ENCODE data around the gene LSM12. TPM values are rescaled to one million over a fixed set of nuclear protein-coding genes. Genes with fewer than 3 reads are reported as not detected.

LSM12 gene
- total and polyA plus RNA-seq, 2 of the 8 experiments (the other 6 are each of a cell fraction or from before 2014, with no cell fraction given) = 69.8 to 142 TPM

DNA sequence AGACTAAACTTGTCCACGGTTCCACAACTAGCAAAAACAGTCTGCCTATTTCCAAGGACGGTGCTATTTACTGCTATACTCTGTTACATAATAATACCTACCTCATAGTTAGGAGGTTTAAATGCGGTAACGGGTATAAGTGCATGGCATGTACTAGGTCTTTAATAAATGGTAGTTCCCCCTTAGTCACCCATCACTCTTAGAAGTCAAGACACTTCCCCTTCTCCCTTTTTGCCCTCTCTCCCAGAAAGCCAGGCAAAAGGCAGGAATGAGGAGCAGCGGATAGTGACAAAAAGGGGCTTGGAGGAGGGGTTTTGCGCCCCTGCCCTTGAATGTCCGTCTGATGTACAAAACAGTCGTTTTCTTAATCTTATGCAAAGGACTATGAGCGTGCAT lies 1.1 kb upstream of the LSM12 start:
- Histone ChIP-seq H4K8ac (ENCODE audit: extremely low read depth, insufficient read depth, low read length) (no peak overlapping the region), H2AFZ (ENCODE audit: low read length) (no peak overlapping the region), H3K9ac (replicated peaks in 1 of 4; ENCODE audit: extremely low read depth in 1 of 4, low read depth in 3 of 4, low read length in 3 of 4) (no peak overlapping the region), H3K56ac (replicated peaks; ENCODE audit: insufficient read length, low read depth, low read length) (no peak overlapping the region), H3K23ac (ENCODE audit: insufficient read length) (no peak overlapping the region), H2BK15ac (ENCODE audit: low read length) (no peak overlapping the region), H2BK120ac (replicated peaks; ENCODE audit: low read depth, low read length) (no peak overlapping the region), H3K4me1 (replicated peaks in 1 of 4; ENCODE audit: control insufficient read depth in 3 of 4, insufficient read depth in 4 of 4, low read length in 3 of 4) (peaks cover 0 to 2% (median under 1%) of the 10 kb centered on the region in 4 experiments; a peak in 3 of 7 replicates), H3K4me2 (ENCODE audit: insufficient read depth in 1 of 2, low read depth in 2 of 2, low read length in 2 of 2) (no peak overlapping the region; a peak in 1 of 4 replicates), H3K4ac (replicated peaks; ENCODE audit: insufficient read length, low read depth, low read length) (no peak overlapping the region), H3K4me3 (ENCODE audit: extremely low read depth in 1 of 4, insufficient read depth in 2 of 4, low read depth in 3 of 4, low read length in 4 of 4) (no peak overlapping the region), H3K36me3 (ENCODE audit: control insufficient read depth in 2 of 4, insufficient read depth in 4 of 4, low read length in 3 of 4) (peaks cover 3 to 13% (median 10%) of the 10 kb centered on the region in 4 experiments; a peak in 5 of 8 replicates), H3K79me1 (ENCODE audit: low read depth, low read length) (no peaks in the 10 kb centered on the region), H2BK20ac (ENCODE audit: low read length) (no peak overlapping the region), H3K27ac (ENCODE audit: low read depth, low read length) (no peak overlapping the region), H4K20me1 (replicated peaks in 1 of 2; ENCODE audit: control insufficient read depth in 1 of 2, insufficient read depth in 2 of 2, low read length in 2 of 2) (no peaks in the 10 kb centered on the region), H3K14ac (ENCODE audit: insufficient read length) (no peak overlapping the region), H3K9me3 (ENCODE audit: insufficient read depth in 2 of 2, low read depth in 1 of 2, low read length in 1 of 2) (no peaks in the 10 kb centered on the region), H2BK5ac (ENCODE audit: low read depth, low read length) (no peak overlapping the region), H3K27me3 (replicated peaks in 1 of 4; ENCODE audit: control insufficient read depth in 3 of 4, extremely low read depth in 1 of 4, insufficient read depth in 3 of 4, low read length in 3 of 4) (no peaks in the 10 kb centered on the region), H2AK5ac (ENCODE audit: low read depth, low read length) (no peak overlapping the region), H4K5ac (ENCODE audit: insufficient read length, low read depth, low read length) (no peak overlapping the region), H4K91ac (replicated peaks; ENCODE audit: insufficient read length, low read length) (no peak overlapping the region), H3K23me2 (ENCODE audit: low read depth, low read length) (peaks cover 13% of the 10 kb centered on the region), H2BK12ac (ENCODE audit: low read depth, low read length) (no peak overlapping the region), H3K18ac (ENCODE audit: extremely low read depth, low read length) (no peak overlapping the region), H3K79me2 (ENCODE audit: control insufficient read depth in 1 of 2, insufficient read depth in 2 of 2, low read length in 2 of 2) (peaks cover 28 to 48% of the 10 kb centered on the region in 2 experiments)
- no peak for FAIRE-seq
- TF ChIP-seq SAP30 (IDR thresholded peaks at IDR 0.05; ENCODE audit: insufficient read depth, insufficient replicate concordance, low read length) (no peak), RFX5 (IDR thresholded peaks at IDR 0.05; ENCODE audit: borderline replicate concordance, low read depth, low read length) (no peak), BACH1 (IDR thresholded peaks at IDR 0.05; ENCODE audit: low read length) (no peak), POLR2A (IDR thresholded peaks at IDR 0.05; ENCODE audit: control extremely low read depth in 1 of 2, low read depth in 2 of 2, low read length in 2 of 2) (no peak), SIRT6 (IDR thresholded peaks at IDR 0.05; ENCODE audit: low read length) (no peak), KDM1A (IDR thresholded peaks at IDR 0.05; ENCODE audit: borderline replicate concordance, low read length) (no peak), GTF2F1 (IDR thresholded peaks at IDR 0.05; ENCODE audit: borderline replicate concordance, low read depth, low read length) (no peak), RBBP5 (IDR thresholded peaks at IDR 0.05; ENCODE audit: borderline replicate concordance, low read depth, low read length) (no peak)
- ChIA-PET CTCF (ENCODE audit: partially characterized antibody) (interaction anchor here (0.6 to 2.2 kb wide), 3 partner anchors 16 to 48 kb away, joined by 3 to 8 read pairs (median 4); no protein-coding TSS in a partner anchor), POLR2A (ENCODE audit: partially characterized antibody) (interaction anchor here (1.0 to 2.3 kb wide), 11 partner anchors 11 to 157 kb away, joined by 3 to 23 read pairs (median 9); partner anchors contain the start of gene TMEM101)
- no peak for DNase-seq (ENCODE audit: low read depth in 1 of 2, low spot score in 2 of 2)
- WGBS, 2 experiments (ENCODE audit: extremely low coverage in 1 of 2, insufficient coverage in 1 of 2, insufficient read length in 1 of 2, insufficient replicate concordance in 2 of 2, low coverage in 1 of 2, low lambda C conversion rate in 2 of 2, missing lambda C conversion rate in 1 of 2) = 90% methylated on average over 9 of the region's 9 CpGs; no CpG with 5 or more reads in 1 of the 2 experiments

Data from H1 (cell line).